HepG2 (cell line): ENCODE data around the gene SLC9A8. TPM values are rescaled to one million over a fixed set of nuclear protein-coding genes. Genes with fewer than 3 reads are reported as not detected.

Source experiments
- CENPX ChIP-seq: sonication (generic); formaldehyde crosslinking; IDR thresholded peaks from 2 replicates; pipeline ENCODE4 v1.9.0; 2021; ENCODE audit warnings: mild to moderate bottlenecking, missing genetic modification reagents, moderate library complexity
- HOMEZ ChIP-seq: IDR thresholded peaks from 2 replicates; pipeline ENCODE4 v1.6.1; 2016; ENCODE audit warnings: low read depth
- JUN ChIP-seq: sonication (generic); formaldehyde crosslinking; IDR thresholded peaks from 2 replicates; pipeline ENCODE4 v1.4.0; 2020; ENCODE audit warnings: mild to moderate bottlenecking, missing genetic modification reagents
- JUNB ChIP-seq: sonication (generic); formaldehyde crosslinking; IDR thresholded peaks from 2 replicates; pipeline ENCODE4 v1.8.0; 2022; ENCODE audit warnings: missing genetic modification reagents, mild to moderate bottlenecking, borderline replicate concordance
- LCORL ChIP-seq, 2 experiments: fragments of 450-650 bp in 1 of 2; sonication (generic) in 1 of 2; formaldehyde crosslinking in 1 of 2; IDR thresholded peaks; 2 replicates each; pipeline versions ENCODE4 v1.5.0 to v1.6.1; 2017 to 2020; ENCODE audit warnings: antibody characterized with exemption in 1 of 2, missing genetic modification reagents in 1 of 2
- MYPOP ChIP-seq: sonication (generic); formaldehyde crosslinking; IDR thresholded peaks from 2 replicates; pipeline ENCODE4 v1.8.1; 2023; ENCODE audit warnings: mild to moderate bottlenecking, moderate library complexity, missing genetic modification reagents
- NRL ChIP-seq: sonication (generic); formaldehyde crosslinking; IDR thresholded peaks from 2 replicates; pipeline ENCODE4 v1.5.0; 2020; ENCODE audit warnings: missing genetic modification reagents, mild to moderate bottlenecking, moderate library complexity, borderline replicate concordance
- POLR2G ChIP-seq: fragments of 200-400 bp; formaldehyde crosslinking; IDR thresholded peaks from 2 replicates; pipeline ENCODE4 v1.6.1; 2018; ENCODE audit warnings: mild to moderate bottlenecking, low read depth, low read length, moderate library complexity
- RARG ChIP-seq: sonication (generic); formaldehyde crosslinking; IDR thresholded peaks from 2 replicates; pipeline ENCODE4 v1.4.0; 2020; ENCODE audit warnings: low read depth, mild to moderate bottlenecking, missing genetic modification reagents
- RBFOX2 ChIP-seq: fragments of 200-400 bp; formaldehyde crosslinking; IDR thresholded peaks from 2 replicates; pipeline ENCODE4 v1.6.1; 2017; ENCODE audit warnings: low read depth, mild to moderate bottlenecking, low read length
- SMC3 ChIP-seq: IDR thresholded peaks from 2 replicates; pipeline ENCODE4 v1.6.1; 2011; ENCODE audit warnings: low read length, improper control_type of control experiment
- STAG1 ChIP-seq: sonication (generic); formaldehyde crosslinking; IDR thresholded peaks from 2 replicates; pipeline ENCODE4 v1.4.0; 2020; ENCODE audit warnings: missing genetic modification reagents
- TEF ChIP-seq: sonication (generic); formaldehyde crosslinking; IDR thresholded peaks from 2 replicates; pipeline ENCODE4 v1.5.0; 2020; ENCODE audit warnings: missing genetic modification reagents
- USF2 ChIP-seq, 2 experiments: sonication (generic) in 1 of 2; formaldehyde crosslinking in 1 of 2; IDR thresholded peaks; 2 replicates each; pipeline versions ENCODE4 v1.5.1 to v1.6.1; 2011 to 2020; ENCODE audit warnings: borderline replicate concordance in 1 of 2, low read depth in 1 of 2, low read length in 1 of 2, mild to moderate bottlenecking in 1 of 2, missing genetic modification reagents in 1 of 2, moderate library complexity in 1 of 2
- XRCC5 ChIP-seq: fragments of 200-400 bp; formaldehyde crosslinking; optimal IDR thresholded peaks from 2 replicates; pipeline ENCODE3; 2017; ENCODE audit warnings: mild to moderate bottlenecking, low read length
- ZBTB20 ChIP-seq: sonication (generic); formaldehyde crosslinking; IDR thresholded peaks from 2 replicates; pipeline ENCODE4 v1.8.1; 2023; ENCODE audit warnings: missing genetic modification reagents, low read depth, mild to moderate bottlenecking, borderline replicate concordance
- ZMAT3 ChIP-seq: sonication (generic); formaldehyde crosslinking; conservative IDR thresholded peaks from 2 replicates; pipeline ENCODE4 v1.7.0; 2021; ENCODE audit warnings: missing genetic modification reagents
- ZNF329 ChIP-seq: sonication (generic); formaldehyde crosslinking; IDR thresholded peaks from 2 replicates; pipeline ENCODE4 v1.9.0; 2021; ENCODE audit warnings: low read depth, mild to moderate bottlenecking, missing genetic modification reagents
- ZNF570 ChIP-seq: sonication (generic); formaldehyde crosslinking; IDR thresholded peaks from 2 replicates; pipeline ENCODE4 v1.4.0; 2020; ENCODE audit warnings: mild to moderate bottlenecking, missing genetic modification reagents, borderline replicate concordance
- ZNF574 ChIP-seq: sonication (generic); formaldehyde crosslinking; IDR thresholded peaks from 2 replicates; pipeline ENCODE4 v1.4.0; 2020; ENCODE audit warnings: missing genetic modification reagents
- ZNF598 ChIP-seq: sonication (generic); formaldehyde crosslinking; IDR thresholded peaks from 2 replicates; pipeline ENCODE4 v1.5.1; 2020; ENCODE audit warnings: mild to moderate bottlenecking, missing genetic modification reagents, borderline replicate concordance
- polyA plus RNA-seq, 8 experiments: library from polyadenylated mRNA; depleted of rRNA in 3 of 8; stranded (reverse) in 7 of 8; unstranded in 1 of 8; fragments of >200 nt; fragmentation: Illumina TruSeq in 4 of 8; extraction: Trizol in 4 of 8; gene quantifications; 2 replicates each; pipeline versions ENCODE4 v1.2.1 to v1.2.3, GENCODE V29; 2011 to 2016; ENCODE audit warnings: low read depth in 4 of 8, missing spikeins in 1 of 8, mixed read lengths in 1 of 8; ENCODE audit not compliant: insufficient read depth in 1 of 8
- total RNA-seq, 5 experiments: library from RNA; depleted of rRNA; stranded (reverse); fragments of >200 nt; fragmentation: Illumina TruSeq; extraction: Trizol; gene quantifications; 2 replicates each; pipeline ENCODE4 v1.2.3, GENCODE V29; 2016; ENCODE audit warnings: low read depth in 1 of 5

Gene SLC9A8
- total and polyA plus RNA-seq, 2 of the 13 experiments (the other 11 are each of a cell fraction or from before 2014, with no cell fraction given): 4.1 to 7.4 TPM

- TF ChIP-seq ZNF574 (CRISPR knock-in tag) (peak; percentile 45; the same call in 1 of the 2 replicates), HOMEZ (peak; percentile 47; the same call in 1 of the 2 replicates), NRL (no peak), TEF (CRISPR knock-in tag) (no peak), POLR2G (no peak), RBFOX2 (no peak), SMC3 (peak; percentile 65), ZNF329 (CRISPR knock-in tag) (no peak), ZNF598 (CRISPR knock-in tag) (peak; percentile 59; the same call in 1 of the 2 replicates), RARG (no peak), JUN (CRISPR knock-in tag) (no peak), ZBTB20 (CRISPR knock-in tag) (no peak), USF2 (IDR thresholded peaks at IDR 0.05; ENCODE audit: low read depth, low read length) (no peak), USF2 (CRISPR knock-in tag; IDR thresholded peaks at IDR 0.05; ENCODE audit: borderline replicate concordance) (no peak), STAG1 (peak; percentile 87), MYPOP (CRISPR knock-in tag) (no peak), XRCC5 (peak; percentile 75), JUNB (CRISPR knock-in tag) (no peak), ZNF570 (CRISPR knock-in tag) (no peak), ZMAT3 (CRISPR knock-in tag) (no peak), CENPX (CRISPR knock-in tag) (no peak), LCORL (IDR thresholded peaks at IDR 0.05) (no peak), LCORL (CRISPR knock-in tag; IDR thresholded peaks at IDR 0.05) (0 out of 2 replicates have a peak, but pooled peaks have one; percentile 31)
Measured at GRCh38 chr20:49825521-49826033, 12.9 kb downstream of the SLC9A8 start (continued).
